ENCODE results near the gene YARS1. TPM values are rescaled to one million over a fixed set of nuclear protein-coding genes. Genes with fewer than 3 reads are reported as not detected.
A peak's percentile ranks its signal among the peaks of the same experiment; 100 is the strongest.

YARS1 gene
- polyA plus RNA-seq, 1 donor (not counting 4 experiments of a cell fraction or from before 2014, with no cell fraction given), result 68.4 TPM

GRCh38 chr1:32755810-32756159 lies 61.4 kb downstream of the YARS1 start:
- no peaks in the 10 kb centered on the region for H3K9me1 ChIP-seq (ENCODE audit: control insufficient read depth, extremely low read depth, insufficient read depth, low read length)
- H3K4me3 ChIP-seq (ENCODE audit: control insufficient read depth in 2 of 3, extremely low read depth in 1 of 3, insufficient read depth in 2 of 3, low read depth in 1 of 3, low read length in 3 of 3), result peak overlapping the region; percentile 31 to 62 (median 56)
- H3K4me2 ChIP-seq (ENCODE audit: control insufficient read depth, extremely low read depth, insufficient read depth, low read depth, low read length), result peak overlapping the region; percentile 76
- H3K9ac ChIP-seq (ENCODE audit: control insufficient read depth, extremely low read depth, insufficient read depth, low read length), result peak overlapping the region; percentile 90
- peaks cover 51% of the 10 kb centered on the region for H3K79me2 ChIP-seq (ENCODE audit: control insufficient read depth, insufficient read depth, low read length)
- TF ChIP-seq CTCF (optimal IDR thresholded peaks at IDR 0.05 in 1 of 3, IDR thresholded peaks at IDR 0.05 in 1 of 3, conservative IDR thresholded peaks at IDR 0.05 in 1 of 3; ENCODE audit: extremely low read depth in 1 of 3, insufficient read depth in 2 of 3, low read length in 3 of 3), result no peak
- no peak overlapping the region for H2AFZ ChIP-seq (ENCODE audit: control insufficient read depth, low read length)
- H4K20me1 ChIP-seq (ENCODE audit: control insufficient read depth, extremely low read depth, insufficient read depth, low read length), result no peaks in the 10 kb centered on the region
- H3K27ac ChIP-seq (ENCODE audit: control insufficient read depth, insufficient read depth, low read length), result peak overlapping the region; percentile 68
- peaks cover 2 to 6% of the 10 kb centered on the region in 2 experiments for H3K36me3 ChIP-seq (ENCODE audit: control insufficient read depth in 2 of 2, extremely low read depth in 1 of 2, insufficient read depth in 2 of 2, low read length in 2 of 2)
- H3K9me3 ChIP-seq (ENCODE audit: control insufficient read depth, low read depth, low read length), result no peaks in the 10 kb centered on the region
- FAIRE-seq (no peak), DNase-seq (ENCODE audit: low read depth, low spot score) (no peak)
- no peaks in the 10 kb centered on the region for H3K27me3 ChIP-seq (ENCODE audit: control insufficient read depth, extremely low read depth, insufficient read depth, low read length)
- H3K4me1 ChIP-seq (ENCODE audit: control insufficient read depth, extremely low read depth, insufficient read depth, low read length), result peaks cover 56% of the 10 kb centered on the region
- dilution Hi-C loops (cut with MboI; ENCODE audit: extremely low pct_ligation_motif_present, low sequenced_read_pairs), result no loop called here

- Histone ChIP-seq H3K79me2 (ENCODE audit: control insufficient read depth, insufficient read depth, low read length) (peaks cover 52% of the 10 kb centered on the region), H4K20me1 (ENCODE audit: control insufficient read depth, extremely low read depth, insufficient read depth, low read length) (no peaks in the 10 kb centered on the region), H3K4me3 (ENCODE audit: control insufficient read depth in 2 of 3, extremely low read depth in 1 of 3, insufficient read depth in 2 of 3, low read depth in 1 of 3, low read length in 3 of 3) (peak overlapping the region; percentile 31 to 62 (median 56)), H3K27me3 (ENCODE audit: control insufficient read depth, extremely low read depth, insufficient read depth, low read length) (no peaks in the 10 kb centered on the region), H3K36me3 (ENCODE audit: control insufficient read depth in 2 of 2, extremely low read depth in 1 of 2, insufficient read depth in 2 of 2, low read length in 2 of 2) (peaks cover 2 to 6% of the 10 kb centered on the region in 2 experiments), H2AFZ (ENCODE audit: control insufficient read depth, low read length) (no peak overlapping the region), H3K9ac (ENCODE audit: control insufficient read depth, extremely low read depth, insufficient read depth, low read length) (peak overlapping the region; percentile 90), H3K4me2 (ENCODE audit: control insufficient read depth, extremely low read depth, insufficient read depth, low read depth, low read length) (peak overlapping the region; percentile 76), H3K9me3 (ENCODE audit: control insufficient read depth, low read depth, low read length) (no peaks in the 10 kb centered on the region), H3K4me1 (ENCODE audit: control insufficient read depth, extremely low read depth, insufficient read depth, low read length) (peaks cover 50% of the 10 kb centered on the region), H3K27ac (ENCODE audit: control insufficient read depth, insufficient read depth, low read length) (peak overlapping the region; percentile 68), H3K9me1 (ENCODE audit: control insufficient read depth, extremely low read depth, insufficient read depth, low read length) (no peaks in the 10 kb centered on the region)
- no peak for TF ChIP-seq CTCF (optimal IDR thresholded peaks at IDR 0.05 in 1 of 3, IDR thresholded peaks at IDR 0.05 in 1 of 3, conservative IDR thresholded peaks at IDR 0.05 in 1 of 3; ENCODE audit: extremely low read depth in 1 of 3, insufficient read depth in 2 of 3, low read length in 3 of 3)
- no peak for TF ChIP-seq EZH2 (IDR thresholded peaks at IDR 0.05; ENCODE audit: low read length)
- FAIRE-seq (peak; percentile 13), DNase-seq (ENCODE audit: low read depth, low spot score) (no peak)
- dilution Hi-C loops (cut with MboI; ENCODE audit: extremely low pct_ligation_motif_present, low sequenced_read_pairs), result no loop called here
These were observed 61.9 kb downstream of the YARS1 start for GRCh38 chr1:32755098-32755809.
